HepG2 (cell line): Measurements from ENCODE around the gene CMPK1. TPM values are rescaled to one million over a fixed set of nuclear protein-coding genes. Genes with fewer than 3 reads are reported as not detected.
A peak's percentile ranks its signal among the peaks of the same experiment; 100 is the strongest.

Source experiments
- ATF1 ChIP-seq: IDR thresholded peaks from 2 replicates; pipeline ENCODE4 v1.6.1; 2016; ENCODE audit warnings: mild to moderate bottlenecking, control low read depth
- CCDC6 ChIP-seq: sonication (generic); formaldehyde crosslinking; IDR thresholded peaks from 2 replicates; pipeline ENCODE4 v1.8.1; 2022; ENCODE audit warnings: mild to moderate bottlenecking, missing genetic modification reagents, moderate library complexity
- GPN1 ChIP-seq: sonication (generic); formaldehyde crosslinking; IDR thresholded peaks from 2 replicates; pipeline ENCODE4 v1.5.1; 2020; ENCODE audit warnings: missing genetic modification reagents, borderline replicate concordance
- HDAC1 ChIP-seq: sonication (generic); formaldehyde crosslinking; IDR thresholded peaks from 2 replicates; pipeline ENCODE4 v1.5.1; 2020; ENCODE audit warnings: mild to moderate bottlenecking, missing genetic modification reagents
- HIVEP1 ChIP-seq: sonication (generic); formaldehyde crosslinking; IDR thresholded peaks from 2 replicates; pipeline ENCODE4 v1.4.0; 2020; ENCODE audit warnings: mild to moderate bottlenecking, missing genetic modification reagents
- KLF11 ChIP-seq: IDR thresholded peaks from 2 replicates; pipeline ENCODE4 v1.6.1; 2016; ENCODE audit warnings: missing compliant biosample characterization
- KLF9 ChIP-seq: IDR thresholded peaks from 2 replicates; pipeline ENCODE4 v1.6.1; 2016; ENCODE audit warnings: low read depth
- LCORL ChIP-seq, 2 experiments: fragments of 450-650 bp in 1 of 2; sonication (generic) in 1 of 2; formaldehyde crosslinking in 1 of 2; IDR thresholded peaks; 2 replicates each; pipeline versions ENCODE4 v1.5.0 to v1.6.1; 2017 to 2020; ENCODE audit warnings: antibody characterized with exemption in 1 of 2, missing genetic modification reagents in 1 of 2
- MIER3 ChIP-seq: IDR thresholded peaks from 2 replicates; pipeline ENCODE4 v1.6.1; 2016; ENCODE audit warnings: missing compliant biosample characterization, borderline replicate concordance
- POGZ ChIP-seq: sonication (generic); formaldehyde crosslinking; IDR thresholded peaks from 2 replicates; pipeline ENCODE4 v1.4.0; 2020; ENCODE audit warnings: mild to moderate bottlenecking, missing genetic modification reagents
- POLR2AphosphoS5 ChIP-seq: IDR thresholded peaks from 2 replicates; pipeline ENCODE4 v1.6.1; 2012; ENCODE audit warnings: low read depth, low read length
- REST ChIP-seq, 2 experiments: IDR thresholded peaks; 2 replicates each; pipeline ENCODE4 v1.6.1; 2011 to 2012; ENCODE audit warnings: low read length in 2 of 2, borderline replicate concordance in 1 of 2, low read depth in 1 of 2, mild to moderate bottlenecking in 1 of 2, moderate library complexity in 1 of 2
- SIX4 ChIP-seq: sonication (generic); formaldehyde crosslinking; IDR thresholded peaks from 2 replicates; pipeline ENCODE4 v1.4.0; 2020; ENCODE audit warnings: missing genetic modification reagents
- SMAD9 ChIP-seq: sonication (generic); formaldehyde crosslinking; IDR thresholded peaks from 2 replicates; pipeline ENCODE4 v1.5.1; 2020; ENCODE audit warnings: mild to moderate bottlenecking, missing genetic modification reagents
- ZNF34 ChIP-seq: sonication (generic); formaldehyde crosslinking; IDR thresholded peaks from 2 replicates; pipeline ENCODE4 v1.4.0; 2020; ENCODE audit warnings: mild to moderate bottlenecking, missing genetic modification reagents, borderline replicate concordance
- ZNF572 ChIP-seq: sonication (generic); formaldehyde crosslinking; IDR thresholded peaks from 2 replicates; pipeline ENCODE4 v1.5.1; 2020; ENCODE audit warnings: mild to moderate bottlenecking, missing genetic modification reagents
- ZNF747 ChIP-seq: sonication (generic); formaldehyde crosslinking; IDR thresholded peaks from 2 replicates; pipeline ENCODE4 v1.8.1; 2023; ENCODE audit warnings: missing genetic modification reagents, mild to moderate bottlenecking, borderline replicate concordance
- ZNF768 ChIP-seq: sonication (generic); formaldehyde crosslinking; IDR thresholded peaks from 2 replicates; pipeline ENCODE4 v1.4.0; 2020; ENCODE audit warnings: missing genetic modification reagents
- polyA plus RNA-seq, 8 experiments: library from polyadenylated mRNA; depleted of rRNA in 3 of 8; stranded (reverse) in 7 of 8; unstranded in 1 of 8; fragments of >200 nt; fragmentation: Illumina TruSeq in 4 of 8; extraction: Trizol in 4 of 8; gene quantifications; 2 replicates each; pipeline versions ENCODE4 v1.2.1 to v1.2.3, GENCODE V29; 2011 to 2016; ENCODE audit warnings: low read depth in 4 of 8, missing spikeins in 1 of 8, mixed read lengths in 1 of 8; ENCODE audit not compliant: insufficient read depth in 1 of 8
- total RNA-seq, 5 experiments: library from RNA; depleted of rRNA; stranded (reverse); fragments of >200 nt; fragmentation: Illumina TruSeq; extraction: Trizol; gene quantifications; 2 replicates each; pipeline ENCODE4 v1.2.3, GENCODE V29; 2016; ENCODE audit warnings: low read depth in 1 of 5
- TF ChIP-seq, protein P1 (sequence below): sonication (generic); formaldehyde crosslinking; IDR thresholded peaks from 2 replicates; pipeline ENCODE4 v1.8.0; 2022; ENCODE audit warnings: mild to moderate bottlenecking, missing genetic modification reagents, moderate library complexity

CMPK1 gene
- total and polyA plus RNA-seq, 2 of the 13 experiments (the other 11 are each of a cell fraction or from before 2014, with no cell fraction given): 38.3 to 92.0 TPM

DNA sequence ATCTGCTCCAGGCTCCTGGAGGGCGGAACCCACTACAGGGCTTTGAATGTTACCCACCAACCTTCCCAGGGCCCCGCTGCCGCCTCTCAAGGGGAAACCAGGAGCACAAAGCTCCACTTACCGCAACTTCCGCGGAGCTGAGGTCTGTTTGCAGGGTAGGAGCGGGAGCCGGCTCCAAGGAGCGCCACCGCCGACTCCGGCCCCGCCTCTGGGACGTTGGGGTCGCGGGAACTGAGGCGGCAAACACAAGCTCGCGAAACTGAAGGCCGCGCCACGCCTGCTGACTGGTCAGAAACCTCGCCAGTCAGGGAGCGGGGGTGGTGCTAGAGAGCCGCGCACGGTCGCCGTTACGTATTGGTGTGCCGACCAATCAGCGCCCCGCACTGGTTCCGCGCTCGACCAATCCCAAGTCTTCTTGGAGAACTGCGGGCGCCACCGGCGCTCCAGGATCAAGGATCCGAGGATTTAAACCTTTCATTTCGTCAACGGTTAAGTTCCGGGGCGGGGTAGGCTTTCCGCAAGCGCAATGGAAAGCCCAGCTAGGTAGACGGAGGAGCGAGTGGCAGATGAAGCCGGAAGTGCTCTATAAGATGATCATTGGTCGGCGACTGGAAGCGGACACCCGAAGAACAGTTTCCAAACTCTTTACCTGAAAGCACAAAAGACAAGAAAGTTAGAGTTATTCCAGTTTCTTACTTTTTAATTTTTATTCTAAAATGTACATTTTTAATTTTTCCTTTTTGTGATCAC lies 19.5 kb upstream of the CMPK1 start, which contains the start of gene STIL (continued):
- no peak; a peak in 1 of 4 replicates for TF ChIP-seq REST (IDR thresholded peaks at IDR 0.05; ENCODE audit: borderline replicate concordance in 1 of 2, low read depth in 1 of 2, low read length in 2 of 2)
- TF ChIP-seq ZNF34 (CRISPR knock-in tag): no peak
- no peak for TF ChIP-seq GPN1 (CRISPR knock-in tag)
- TF ChIP-seq ZNF747: 0 out of 2 replicates have a peak, but pooled peaks have one; percentile 64
- TF ChIP-seq, protein P1, sequence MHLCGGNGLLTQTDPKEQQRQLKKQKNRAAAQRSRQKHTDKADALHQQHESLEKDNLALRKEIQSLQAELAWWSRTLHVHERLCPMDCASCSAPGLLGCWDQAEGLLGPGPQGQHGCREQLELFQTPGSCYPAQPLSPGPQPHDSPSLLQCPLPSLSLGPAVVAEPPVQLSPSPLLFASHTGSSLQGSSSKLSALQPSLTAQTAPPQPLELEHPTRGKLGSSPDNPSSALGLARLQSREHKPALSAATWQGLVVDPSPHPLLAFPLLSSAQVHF: peak; percentile 81; the same call in 1 of the 2 replicates
- TF ChIP-seq HDAC1: peak; percentile 99
- no peak for TF ChIP-seq KLF11 (CRISPR knock-in tag)
- peak; percentile 93 for TF ChIP-seq POGZ (CRISPR knock-in tag)
- no peak for TF ChIP-seq SMAD9 (CRISPR knock-in tag)
- no peak for TF ChIP-seq LCORL (IDR thresholded peaks at IDR 0.05)
- peak; percentile 47; the same call in 1 of the 2 replicates for TF ChIP-seq LCORL (CRISPR knock-in tag; IDR thresholded peaks at IDR 0.05)
- peak; percentile 91 for TF ChIP-seq ATF1 (CRISPR knock-in tag)
- TF ChIP-seq MIER3: no peak
- TF ChIP-seq KLF9: peak; percentile 82
- no peak for TF ChIP-seq SIX4 (CRISPR knock-in tag)
- peak; percentile 69 for TF ChIP-seq POLR2AphosphoS5
- TF ChIP-seq ZNF768 (CRISPR knock-in tag): peak; percentile 67; the same call in 1 of the 2 replicates
- TF ChIP-seq HIVEP1: peak; percentile 75
- TF ChIP-seq ZNF572 (CRISPR knock-in tag): no peak
- no peak; the same call in 1 of the 2 replicates for TF ChIP-seq CCDC6 (CRISPR knock-in tag)
